Measurements from ENCODE around the gene MAFF. TPM values are rescaled to one million over a fixed set of nuclear protein-coding genes. Genes with fewer than 3 reads are reported as not detected.
"Not testable (repeated sequence)": the region's sequence is repeated elsewhere in the genome, so short reads cannot be mapped to it uniquely, and the experiment has no call there.

The MAFF gene
- polyA plus RNA-seq, 1 of the 3 experiments (the other 2 are of a cell fraction): 7.9 TPM

DNA sequence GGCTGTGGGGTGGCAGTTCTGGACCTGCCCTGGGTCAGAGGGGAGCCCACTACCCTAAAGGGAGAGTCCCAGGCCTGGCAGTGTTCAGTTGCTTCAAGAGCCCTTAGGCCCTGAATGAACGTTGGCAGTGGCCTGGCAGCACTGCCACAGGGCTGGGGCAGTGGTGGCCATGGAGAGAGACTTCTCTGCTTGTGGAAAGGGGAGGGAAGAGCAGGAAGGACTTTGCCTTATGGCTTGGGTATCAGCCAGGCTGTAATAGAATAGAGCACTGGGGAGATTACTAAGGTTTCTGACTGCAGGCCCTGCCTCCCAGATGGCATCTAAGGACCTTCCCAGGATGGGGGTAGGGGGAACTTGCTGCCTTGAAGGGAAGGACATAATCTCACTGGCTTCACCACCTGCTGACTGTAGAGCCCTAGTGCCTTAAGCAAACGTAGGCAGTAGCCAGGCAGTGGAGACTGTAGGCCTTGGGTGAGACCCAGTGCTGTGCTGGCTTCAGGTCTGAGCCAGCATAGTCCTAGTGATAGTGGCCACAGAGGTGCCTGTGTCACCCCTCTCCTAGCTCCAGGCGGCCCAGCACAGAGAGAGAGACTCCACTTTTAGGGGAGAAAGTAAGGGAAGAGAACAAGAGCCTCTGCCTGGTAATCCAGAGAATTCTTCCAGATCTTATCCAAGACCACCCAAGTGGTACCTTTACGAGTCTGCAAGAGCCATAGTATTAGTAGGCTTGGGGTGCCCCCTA lies 47.8 kb upstream of the MAFF start (continued):
- TF ChIP-seq REST (IDR thresholded peaks at IDR 0.05; ENCODE audit: low read depth, low read length): no peak

DNA sequence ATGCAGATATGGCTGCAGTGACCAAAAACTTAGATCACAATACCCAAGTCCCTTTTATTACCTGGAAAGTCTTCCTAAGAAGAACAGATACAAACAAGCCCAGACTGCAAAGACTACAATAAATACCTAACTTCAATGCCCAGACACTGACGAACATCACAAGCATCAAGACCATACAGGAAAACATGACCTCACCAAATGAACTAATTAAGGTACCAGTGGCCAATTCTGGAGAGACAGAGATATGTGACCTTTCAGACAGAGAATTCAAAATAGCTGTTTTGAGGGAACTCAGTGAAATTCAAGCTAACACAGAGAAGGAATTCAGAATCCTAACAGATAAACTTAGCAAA lies 47.3 kb upstream of the MAFF start:
- H3K9me3 ChIP-seq; H3K9me2 ChIP-seq; H3K4me3 ChIP-seq (ENCODE audit: low read depth in 2 of 2, low read length in 1 of 2); H4K20me1 ChIP-seq (ENCODE audit: insufficient read depth); H3K36me3 ChIP-seq (replicated peaks in 1 of 2; ENCODE audit: control insufficient read depth in 1 of 2, insufficient read depth in 2 of 2, low read length in 1 of 2); H3F3A ChIP-seq (replicated peaks; ENCODE audit: insufficient read depth); H3K79me2 ChIP-seq (ENCODE audit: insufficient read depth); H3K27me3 ChIP-seq (ENCODE audit: insufficient read depth); H2AFZ ChIP-seq (ENCODE audit: low read depth); H3K4me2 ChIP-seq; POLR2A ChIA-PET; H3K4me1 ChIP-seq (ENCODE audit: control insufficient read depth in 1 of 2, insufficient read depth in 2 of 2, low read depth in 1 of 2, low read length in 1 of 2); H3K9ac ChIP-seq; DNase-seq; H3K27ac ChIP-seq (ENCODE audit: low read depth in 2 of 2, low read length in 1 of 2): not testable (repeated sequence)
- CTCF ChIA-PET: interaction anchor here (1.2 kb wide), 1 partner anchor 52 kb away, joined by 3 read pairs; no protein-coding TSS in a partner anchor
- WGBS (ENCODE audit: low lambda C conversion rate): 71% methylated on average over 1 of the region's 1 CpG

DNA sequence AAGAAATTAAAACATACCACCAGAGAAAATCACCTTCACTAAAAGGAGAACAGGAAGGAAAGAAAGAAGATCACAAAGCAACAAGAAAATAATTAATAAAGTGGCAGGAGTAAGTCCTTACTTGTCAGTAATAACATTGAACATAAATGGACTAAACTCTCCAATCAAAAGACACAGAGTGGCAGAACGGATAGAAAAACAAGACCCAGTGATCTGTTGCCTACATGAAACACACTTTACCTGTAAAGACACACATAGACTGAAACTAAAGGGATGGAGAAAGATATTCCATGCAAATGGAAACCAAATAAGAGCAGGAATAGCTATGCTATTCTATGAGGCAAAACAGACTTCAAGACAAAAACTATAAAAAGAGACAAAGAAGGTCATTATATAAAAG lies 46.1 kb upstream of the MAFF start:
- H4K20me1 ChIP-seq (ENCODE audit: insufficient read depth): no peaks in the 10 kb centered on the region
- ChIA-PET POLR2A (no interaction called here), CTCF (no interaction called here)
- H3K4me2 ChIP-seq: no peak overlapping the region
- H3K79me2 ChIP-seq (ENCODE audit: insufficient read depth): no peaks in the 10 kb centered on the region
- no peaks in the 10 kb centered on the region for H3K27me3 ChIP-seq (ENCODE audit: insufficient read depth)
- H3K9ac ChIP-seq: no peak overlapping the region
- H3F3A ChIP-seq (replicated peaks; ENCODE audit: insufficient read depth): no peaks in the 10 kb centered on the region
- H3K36me3 ChIP-seq (replicated peaks in 1 of 2; ENCODE audit: control insufficient read depth in 1 of 2, insufficient read depth in 2 of 2, low read length in 1 of 2): no peaks in the 10 kb centered on the region
- H3K4me1 ChIP-seq (ENCODE audit: control insufficient read depth in 1 of 2, insufficient read depth in 2 of 2, low read depth in 1 of 2, low read length in 1 of 2): no peaks in the 10 kb centered on the region; a peak in 1 of 4 replicates
- H2AFZ ChIP-seq (ENCODE audit: low read depth): no peak overlapping the region
- no peak overlapping the region for H3K4me3 ChIP-seq (ENCODE audit: low read depth in 2 of 2, low read length in 1 of 2)
- WGBS (ENCODE audit: low lambda C conversion rate): 81% methylated on average over 1 of the region's 1 CpG
- no peaks in the 10 kb centered on the region for H3K9me3 ChIP-seq
- DNase-seq: no peak
- H3K9me2 ChIP-seq: no peaks in the 10 kb centered on the region
- no peak overlapping the region for H3K27ac ChIP-seq (ENCODE audit: low read depth in 2 of 2, low read length in 1 of 2)
- TF ChIP-seq JUND (IDR thresholded peaks at IDR 0.05): no peak
- TF ChIP-seq CHD2 (IDR thresholded peaks at IDR 0.05; ENCODE audit: low read length, partially characterized antibody): no peak
- no peak for TF ChIP-seq POLR2AphosphoS5 (IDR thresholded peaks at IDR 0.05; ENCODE audit: low read depth, low read length)
- TF ChIP-seq GATA2 (CRISPR knock-in tag; IDR thresholded peaks at IDR 0.05): no peak
- TF ChIP-seq NRF1 (IDR thresholded peaks at IDR 0.05; ENCODE audit: low read depth, low read length): no peak
